Liver (tissue), 9 donors: Measurements from ENCODE around the gene SLC19A3. TPM values are rescaled to one million over a fixed set of nuclear protein-coding genes. Genes with fewer than 3 reads are reported as not detected.

Experiments
- DNase-seq: peaks from one replicate; pipeline ENCODE4 v3.0.0-alpha.2; 2017; ENCODE audit warnings: low spot score
- H3K27ac ChIP-seq, 2 donors: one replicate each; pipeline ENCODE4 v1.7.0; 2013; ENCODE audit warnings: inconsistent platforms in 2 of 2, low read length in 2 of 2, control low read depth in 1 of 2, low read depth in 1 of 2, mild to moderate bottlenecking in 1 of 2
- H3K27me3 ChIP-seq, 4 donors: one replicate each; pipeline versions ENCODE4 v1.6.1 to v1.7.0; 2013; ENCODE audit warnings: low read length in 3 of 4, inconsistent platforms in 1 of 4, mild to moderate bottlenecking in 1 of 4, moderate library complexity in 1 of 4; ENCODE audit not compliant: control insufficient read depth in 4 of 4, insufficient read depth in 4 of 4
- H3K36me3 ChIP-seq, 4 donors: one replicate each; pipeline versions ENCODE4 v1.6.1 to v1.7.0; 2013; ENCODE audit warnings: low read length in 3 of 4, mild to moderate bottlenecking in 3 of 4, low read depth in 1 of 4, moderate library complexity in 1 of 4; ENCODE audit not compliant: control insufficient read depth in 4 of 4, insufficient read depth in 3 of 4
- H3K4me1 ChIP-seq, 4 donors: one replicate each; pipeline versions ENCODE4 v1.6.1 to v1.7.0; 2013; ENCODE audit warnings: low read length in 3 of 4, mild to moderate bottlenecking in 3 of 4, moderate library complexity in 1 of 4; ENCODE audit not compliant: control insufficient read depth in 4 of 4, insufficient read depth in 4 of 4
- H3K4me3 ChIP-seq, 3 donors: one replicate each; pipeline versions ENCODE4 v1.6.1 to v1.7.0; 2013; ENCODE audit warnings: low read length in 3 of 3, control low read depth in 1 of 3, low read depth in 1 of 3, mild to moderate bottlenecking in 1 of 3
- H3K9ac ChIP-seq, 2 donors: one replicate each; pipeline ENCODE4 v1.7.0; 2013; ENCODE audit warnings: low read length in 2 of 2, mild to moderate bottlenecking in 2 of 2, moderate library complexity in 2 of 2, control low read depth in 1 of 2, low read depth in 1 of 2
- H3K9me3 ChIP-seq, 4 donors: one replicate each; pipeline versions ENCODE4 v1.6.1 to v1.7.0; 2013; ENCODE audit warnings: low read length in 3 of 4; ENCODE audit not compliant: control insufficient read depth in 4 of 4
- EGR1 ChIP-seq, 2 donors: IDR thresholded peaks; 2 replicates each; pipeline ENCODE4 v1.6.1; 2016 to 2018; ENCODE audit warnings: antibody characterized with exemption in 2 of 2, low read depth in 2 of 2
- FOXA1 ChIP-seq: IDR thresholded peaks from 2 replicates; pipeline ENCODE4 v1.6.1; 2016; ENCODE audit warnings: antibody characterized with exemption
- FOXA2 ChIP-seq: IDR thresholded peaks from 2 replicates; pipeline ENCODE4 v1.6.1; 2016; ENCODE audit warnings: antibody characterized with exemption
- GABPA ChIP-seq, 2 donors: IDR thresholded peaks in 1 of 2; conservative IDR thresholded peaks in 1 of 2; 2 replicates each; pipeline ENCODE4 v1.6.1; 2016; ENCODE audit warnings: antibody characterized with exemption in 2 of 2, mild to moderate bottlenecking in 1 of 2, moderate library complexity in 1 of 2
- HNF4A ChIP-seq, 2 donors: conservative IDR thresholded peaks; 2 replicates each; pipeline ENCODE4 v1.6.1; 2016; ENCODE audit warnings: antibody characterized with exemption in 2 of 2, mild to moderate bottlenecking in 2 of 2
- HNF4G ChIP-seq: IDR thresholded peaks from 2 replicates; pipeline ENCODE4 v1.6.1; 2016; ENCODE audit warnings: antibody characterized with exemption
- JUND ChIP-seq, 2 donors: IDR thresholded peaks; 2 replicates each; pipeline ENCODE4 v1.6.1; 2016; ENCODE audit warnings: antibody characterized with exemption in 2 of 2
- NR2F2 ChIP-seq: IDR thresholded peaks from 2 replicates; pipeline ENCODE4 v1.6.1; 2016; ENCODE audit warnings: antibody characterized with exemption
- RAD21 ChIP-seq, 2 donors: IDR thresholded peaks; 2 replicates each; pipeline ENCODE4 v1.6.1; 2016; ENCODE audit warnings: antibody characterized with exemption in 2 of 2, mild to moderate bottlenecking in 2 of 2
- RXRA ChIP-seq, 2 donors: IDR thresholded peaks; 2 replicates each; pipeline ENCODE4 v1.6.1; 2017 to 2018; ENCODE audit warnings: antibody characterized with exemption in 2 of 2, mild to moderate bottlenecking in 1 of 2
- SP1 ChIP-seq: IDR thresholded peaks from 2 replicates; pipeline ENCODE4 v1.6.1; 2018; ENCODE audit warnings: antibody characterized with exemption, mild to moderate bottlenecking
- TAF1 ChIP-seq: conservative IDR thresholded peaks from 2 replicates; pipeline ENCODE4 v1.6.1; 2016; ENCODE audit warnings: antibody characterized with exemption, mild to moderate bottlenecking
- YY1 ChIP-seq: IDR thresholded peaks from 2 replicates; pipeline ENCODE4 v1.6.1; 2016; ENCODE audit warnings: antibody characterized with exemption, mild to moderate bottlenecking
- WGBS: extraction: QIAGEN DNeasy Blood & Tissue Kit; methylation state at CpG from one replicate; pipeline ENCODE4 v1.1.7; 2013; 5-methylcytosine and 5-hydroxymethylcytosine counted together
- polyA plus RNA-seq, 2 donors: library from polyadenylated mRNA; stranded (reverse) in 1 of 2; unstranded in 1 of 2; fragments of 200-250 nt in 1 of 2; fragments of >200 nt in 1 of 2; fragmentation: Nextera tagmentation in 1 of 2; extraction: Ambion mirVana in 1 of 2; gene quantifications; one replicate each; pipeline versions ENCODE4 v1.2.1 to v1.2.3, GENCODE V29; 2013 to 2015
- total RNA-seq, 2 donors: library from RNA; depleted of rRNA; stranded (reverse); fragments of >200 nt; gene quantifications; one replicate each; pipeline ENCODE4 v1.2.3, GENCODE V29; 2014
- TF ChIP-seq, protein P1 (sequence below): IDR thresholded peaks from 2 replicates; pipeline ENCODE4 v1.6.1; 2016; ENCODE audit warnings: antibody characterized with exemption
- TF ChIP-seq, protein P2 (sequence below): fragments of 150-350 bp; IDR thresholded peaks from 2 replicates; pipeline ENCODE4 v1.5.1; 2017; ENCODE audit warnings: improper control_type of control experiment, low read depth, low read length; ENCODE audit not compliant: missing input control
- TF ChIP-seq, protein P3 (sequence below): IDR thresholded peaks from 2 replicates; pipeline ENCODE4 v1.6.1; 2016; ENCODE audit warnings: antibody characterized with exemption
- TF ChIP-seq, protein P4 (sequence below): IDR thresholded peaks from 2 replicates; pipeline ENCODE4 v1.6.1; 2016; ENCODE audit warnings: antibody characterized with exemption, mild to moderate bottlenecking
- TF ChIP-seq, protein P5 (sequence below): IDR thresholded peaks from 2 replicates; pipeline ENCODE4 v1.6.1; 2016; ENCODE audit warnings: antibody characterized with exemption
- donor health status: healthy.
- donor health status: healthy.
- donor health status: healthy.
- donor health status: healthy.
- donor health status: healthy.

SLC19A3 gene
- total and polyA plus RNA-seq, 4 donors = 4.2 to 12.9 (median 8.4) TPM

DNA sequence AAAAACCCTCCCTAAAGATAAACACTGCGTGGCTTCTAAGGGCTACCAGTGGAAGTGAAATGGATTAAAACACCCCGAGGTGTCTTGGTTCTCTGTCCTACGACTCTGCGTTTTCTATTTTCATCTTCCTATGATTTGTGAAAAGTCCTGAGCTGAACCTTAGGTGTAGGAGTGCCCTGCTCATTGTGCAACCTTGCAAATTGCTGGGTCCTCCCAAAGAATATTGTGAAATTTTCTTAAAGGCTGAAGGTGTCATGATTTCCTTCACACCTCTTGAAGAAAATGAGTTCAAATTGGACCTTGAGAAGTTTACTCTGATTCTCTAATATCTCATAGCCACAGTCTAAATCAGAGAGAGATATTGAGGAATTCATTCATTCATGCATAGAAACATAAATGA, 1.8 kb upstream of the SLC19A3 start:
- WGBS = 95% methylated on average over 4 of the region's 4 CpGs
- Histone ChIP-seq H3K4me3 (no peak overlapping the region), H3K4me1 (peaks cover 6 to 21% (median 6%) of the 10 kb centered on the region in 4 donors), H3K27ac (no peak overlapping the region), H3K9ac (no peak overlapping the region), H3K27me3 (no peaks in the 10 kb centered on the region), H3K9me3 (no peaks in the 10 kb centered on the region), H3K36me3 (no peaks in the 10 kb centered on the region)
- TF ChIP-seq, protein P1, sequence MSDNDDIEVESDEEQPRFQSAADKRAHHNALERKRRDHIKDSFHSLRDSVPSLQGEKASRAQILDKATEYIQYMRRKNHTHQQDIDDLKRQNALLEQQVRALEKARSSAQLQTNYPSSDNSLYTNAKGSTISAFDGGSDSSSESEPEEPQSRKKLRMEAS = no peak
- TF ChIP-seq YY1 (no peak), GABPA (IDR thresholded peaks at IDR 0.05 in 1 of 2, conservative IDR thresholded peaks at IDR 0.05 in 1 of 2) (no peak), FOXA1 (no peak), SP1 (no peak), JUND (IDR thresholded peaks at IDR 0.05) (no peak), RAD21 (IDR thresholded peaks at IDR 0.05) (no peak), HNF4A (conservative IDR thresholded peaks at IDR 0.05) (no peak), FOXA2 (no peak), RXRA (IDR thresholded peaks at IDR 0.05) (no peak), HNF4G (no peak), TAF1 (no peak), NR2F2 (no peak), EGR1 (IDR thresholded peaks at IDR 0.05; ENCODE audit: low read depth in 2 of 2) (no peak)
- TF ChIP-seq, protein P2, sequence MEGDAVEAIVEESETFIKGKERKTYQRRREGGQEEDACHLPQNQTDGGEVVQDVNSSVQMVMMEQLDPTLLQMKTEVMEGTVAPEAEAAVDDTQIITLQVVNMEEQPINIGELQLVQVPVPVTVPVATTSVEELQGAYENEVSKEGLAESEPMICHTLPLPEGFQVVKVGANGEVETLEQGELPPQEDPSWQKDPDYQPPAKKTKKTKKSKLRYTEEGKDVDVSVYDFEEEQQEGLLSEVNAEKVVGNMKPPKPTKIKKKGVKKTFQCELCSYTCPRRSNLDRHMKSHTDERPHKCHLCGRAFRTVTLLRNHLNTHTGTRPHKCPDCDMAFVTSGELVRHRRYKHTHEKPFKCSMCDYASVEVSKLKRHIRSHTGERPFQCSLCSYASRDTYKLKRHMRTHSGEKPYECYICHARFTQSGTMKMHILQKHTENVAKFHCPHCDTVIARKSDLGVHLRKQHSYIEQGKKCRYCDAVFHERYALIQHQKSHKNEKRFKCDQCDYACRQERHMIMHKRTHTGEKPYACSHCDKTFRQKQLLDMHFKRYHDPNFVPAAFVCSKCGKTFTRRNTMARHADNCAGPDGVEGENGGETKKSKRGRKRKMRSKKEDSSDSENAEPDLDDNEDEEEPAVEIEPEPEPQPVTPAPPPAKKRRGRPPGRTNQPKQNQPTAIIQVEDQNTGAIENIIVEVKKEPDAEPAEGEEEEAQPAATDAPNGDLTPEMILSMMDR = no peak
- TF ChIP-seq, protein P3, sequence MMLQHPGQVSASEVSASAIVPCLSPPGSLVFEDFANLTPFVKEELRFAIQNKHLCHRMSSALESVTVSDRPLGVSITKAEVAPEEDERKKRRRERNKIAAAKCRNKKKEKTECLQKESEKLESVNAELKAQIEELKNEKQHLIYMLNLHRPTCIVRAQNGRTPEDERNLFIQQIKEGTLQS = no peak
- TF ChIP-seq, protein P4, sequence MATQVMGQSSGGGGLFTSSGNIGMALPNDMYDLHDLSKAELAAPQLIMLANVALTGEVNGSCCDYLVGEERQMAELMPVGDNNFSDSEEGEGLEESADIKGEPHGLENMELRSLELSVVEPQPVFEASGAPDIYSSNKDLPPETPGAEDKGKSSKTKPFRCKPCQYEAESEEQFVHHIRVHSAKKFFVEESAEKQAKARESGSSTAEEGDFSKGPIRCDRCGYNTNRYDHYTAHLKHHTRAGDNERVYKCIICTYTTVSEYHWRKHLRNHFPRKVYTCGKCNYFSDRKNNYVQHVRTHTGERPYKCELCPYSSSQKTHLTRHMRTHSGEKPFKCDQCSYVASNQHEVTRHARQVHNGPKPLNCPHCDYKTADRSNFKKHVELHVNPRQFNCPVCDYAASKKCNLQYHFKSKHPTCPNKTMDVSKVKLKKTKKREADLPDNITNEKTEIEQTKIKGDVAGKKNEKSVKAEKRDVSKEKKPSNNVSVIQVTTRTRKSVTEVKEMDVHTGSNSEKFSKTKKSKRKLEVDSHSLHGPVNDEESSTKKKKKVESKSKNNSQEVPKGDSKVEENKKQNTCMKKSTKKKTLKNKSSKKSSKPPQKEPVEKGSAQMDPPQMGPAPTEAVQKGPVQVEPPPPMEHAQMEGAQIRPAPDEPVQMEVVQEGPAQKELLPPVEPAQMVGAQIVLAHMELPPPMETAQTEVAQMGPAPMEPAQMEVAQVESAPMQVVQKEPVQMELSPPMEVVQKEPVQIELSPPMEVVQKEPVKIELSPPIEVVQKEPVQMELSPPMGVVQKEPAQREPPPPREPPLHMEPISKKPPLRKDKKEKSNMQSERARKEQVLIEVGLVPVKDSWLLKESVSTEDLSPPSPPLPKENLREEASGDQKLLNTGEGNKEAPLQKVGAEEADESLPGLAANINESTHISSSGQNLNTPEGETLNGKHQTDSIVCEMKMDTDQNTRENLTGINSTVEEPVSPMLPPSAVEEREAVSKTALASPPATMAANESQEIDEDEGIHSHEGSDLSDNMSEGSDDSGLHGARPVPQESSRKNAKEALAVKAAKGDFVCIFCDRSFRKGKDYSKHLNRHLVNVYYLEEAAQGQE = no peak
- TF ChIP-seq, protein P5, sequence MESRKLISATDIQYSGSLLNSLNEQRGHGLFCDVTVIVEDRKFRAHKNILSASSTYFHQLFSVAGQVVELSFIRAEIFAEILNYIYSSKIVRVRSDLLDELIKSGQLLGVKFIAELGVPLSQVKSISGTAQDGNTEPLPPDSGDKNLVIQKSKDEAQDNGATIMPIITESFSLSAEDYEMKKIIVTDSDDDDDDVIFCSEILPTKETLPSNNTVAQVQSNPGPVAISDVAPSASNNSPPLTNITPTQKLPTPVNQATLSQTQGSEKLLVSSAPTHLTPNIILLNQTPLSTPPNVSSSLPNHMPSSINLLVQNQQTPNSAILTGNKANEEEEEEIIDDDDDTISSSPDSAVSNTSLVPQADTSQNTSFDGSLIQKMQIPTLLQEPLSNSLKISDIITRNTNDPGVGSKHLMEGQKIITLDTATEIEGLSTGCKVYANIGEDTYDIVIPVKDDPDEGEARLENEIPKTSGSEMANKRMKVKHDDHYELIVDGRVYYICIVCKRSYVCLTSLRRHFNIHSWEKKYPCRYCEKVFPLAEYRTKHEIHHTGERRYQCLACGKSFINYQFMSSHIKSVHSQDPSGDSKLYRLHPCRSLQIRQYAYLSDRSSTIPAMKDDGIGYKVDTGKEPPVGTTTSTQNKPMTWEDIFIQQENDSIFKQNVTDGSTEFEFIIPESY = no peak
- DNase-seq = no peak
